Measurements from ENCODE around the gene SGMS1. TPM values are rescaled to one million over a fixed set of nuclear protein-coding genes. Genes with fewer than 3 reads are reported as not detected.
"Not testable (repeated sequence)": the region's sequence is repeated elsewhere in the genome, so short reads cannot be mapped to it uniquely, and the experiment has no call there.

Gene SGMS1
- total RNA-seq, 1 donor from 2014 or later = 27.5 TPM

DNA sequence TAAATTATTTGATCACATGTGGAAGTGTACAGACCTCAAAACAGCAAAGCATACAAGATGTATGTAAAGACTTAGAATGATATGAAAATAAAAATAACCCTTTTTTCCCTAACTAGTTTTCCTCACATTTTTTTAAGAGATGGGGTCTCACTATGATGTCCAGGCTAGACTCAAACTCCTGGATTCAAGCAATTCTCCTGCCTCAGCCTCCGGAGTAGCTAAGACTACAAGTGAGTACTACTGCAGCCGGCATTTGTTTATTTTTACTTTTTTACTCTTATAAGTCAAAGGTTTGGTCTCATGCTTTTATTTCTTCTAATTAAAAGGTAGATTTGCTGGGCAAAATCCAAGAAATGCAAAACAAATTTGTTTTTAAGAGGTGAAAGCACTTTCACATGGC is 248.0 kb downstream of the SGMS1 start:
- Mint-ChIP-seq H3K9me3 (no peaks in the 10 kb centered on the region), H3K36me3 (ENCODE audit: low read depth) (peaks cover 8% of the 10 kb centered on the region), H3K27me3 (no peaks in the 10 kb centered on the region), H3K4me3 (no peak overlapping the region), H3K27ac (no peak overlapping the region), H3K4me1 (peaks cover 15% of the 10 kb centered on the region)
- intact Hi-C loops (cut with micrococcal nuclease) = no loop called here
- ChIA-PET POLR2A (no interaction called here), CTCF (no interaction called here)
- ATAC-seq (ENCODE audit: low read depth) = no peak
- DNase-seq = no peak
- no peak for TF ChIP-seq CTCF (IDR thresholded peaks at IDR 0.05)

DNA sequence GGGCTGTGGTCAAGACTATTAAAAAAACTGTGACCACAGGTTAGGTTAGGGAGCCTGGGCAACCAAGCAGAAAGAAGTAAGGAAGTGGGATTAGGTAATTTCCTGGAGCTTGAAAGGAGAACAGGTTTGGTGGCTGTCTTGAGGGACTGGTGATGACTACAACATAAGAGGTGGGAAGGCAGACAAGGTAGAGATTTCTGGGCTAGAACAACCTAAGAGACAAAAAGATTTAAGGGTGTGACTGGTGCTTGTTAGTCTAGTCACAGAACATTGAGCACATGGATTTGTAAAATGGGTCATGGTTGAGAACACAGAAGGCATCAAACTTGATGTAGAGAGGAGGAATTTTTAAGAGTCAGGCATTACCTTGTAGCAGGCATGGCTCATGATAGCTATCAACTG is 248.7 kb downstream of the SGMS1 start:
- H3K27me3 Mint-ChIP-seq = no peaks in the 10 kb centered on the region
- ChIA-PET POLR2A (no interaction called here), CTCF (no interaction called here)
- no peak overlapping the region for H3K27ac Mint-ChIP-seq
- no peak overlapping the region for H3K4me3 Mint-ChIP-seq
- H3K9me3 Mint-ChIP-seq = no peaks in the 10 kb centered on the region
- peaks cover 8% of the 10 kb centered on the region for H3K36me3 Mint-ChIP-seq (ENCODE audit: low read depth)
- DNase-seq (no peak), ATAC-seq (ENCODE audit: low read depth) (no peak)
- H3K4me1 Mint-ChIP-seq = peaks cover 9% of the 10 kb centered on the region
- intact Hi-C loops (cut with micrococcal nuclease) = no loop called here
- no peak for TF ChIP-seq CTCF (IDR thresholded peaks at IDR 0.05)

GRCh38 chr10:50373821-50374501 is 249.8 kb downstream of the SGMS1 start:
- ATAC-seq (ENCODE audit: low read depth) = no peak
- Mint-ChIP-seq H3K9me3 (no peaks in the 10 kb centered on the region), H3K27ac (no peak overlapping the region), H3K4me1 (peaks cover 3% of the 10 kb centered on the region), H3K4me3 (no peak overlapping the region), H3K27me3 (no peaks in the 10 kb centered on the region), H3K36me3 (ENCODE audit: low read depth) (peaks cover 8% of the 10 kb centered on the region)
- no peak for DNase-seq
- no peak for TF ChIP-seq CTCF (IDR thresholded peaks at IDR 0.05)
- intact Hi-C loops (cut with micrococcal nuclease) = loop anchor here (1.0 kb wide), 1 partner anchor 11 kb away; no protein-coding TSS in a partner anchor
- CTCF ChIA-PET = no interaction called here
- POLR2A ChIA-PET = interaction anchor here (0.6 kb wide), 1 partner anchor 18 kb away, joined by 5 read pairs; no protein-coding TSS in a partner anchor

DNA sequence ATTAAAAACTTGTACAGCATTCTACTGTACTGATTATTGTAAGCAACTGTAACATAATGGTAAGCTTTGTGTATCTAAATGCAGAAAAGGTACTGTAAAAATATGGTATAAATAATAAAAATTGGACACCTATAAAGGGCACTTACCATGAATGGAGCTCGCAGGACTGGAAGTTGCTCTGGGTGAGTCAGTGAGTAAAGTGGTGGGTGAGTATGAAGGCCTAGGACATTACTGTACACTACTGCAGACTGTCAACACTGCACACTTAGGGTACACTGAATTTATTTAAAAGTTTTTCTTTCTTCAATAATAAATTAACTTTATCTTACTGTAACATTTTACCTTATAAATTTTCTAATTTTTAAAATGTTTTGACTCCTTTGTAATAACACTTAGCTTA is 253.8 kb downstream of the SGMS1 start:
- TF ChIP-seq CTCF (IDR thresholded peaks at IDR 0.05) = no peak
- H3K27ac Mint-ChIP-seq = no peak overlapping the region
- intact Hi-C loops (cut with micrococcal nuclease) = loop anchor here (2.0 kb wide), 1 partner anchor 15 kb away; no protein-coding TSS in a partner anchor
- ChIA-PET POLR2A (no interaction called here), CTCF (no interaction called here)
- H3K36me3 Mint-ChIP-seq (ENCODE audit: low read depth) = peaks cover 18% of the 10 kb centered on the region
- ATAC-seq (ENCODE audit: low read depth) (no peak), DNase-seq (no peak)
- H3K4me1 Mint-ChIP-seq = peaks cover 4% of the 10 kb centered on the region
- H3K4me3 Mint-ChIP-seq = no peak overlapping the region
- H3K9me3 Mint-ChIP-seq = peaks cover 6% of the 10 kb centered on the region
- no peaks in the 10 kb centered on the region for H3K27me3 Mint-ChIP-seq

GRCh38 chr10:50367732-50368131 is 256.0 kb downstream of the SGMS1 start:
- DNase-seq (no peak), ATAC-seq (ENCODE audit: low read depth) (no peak)
- intact Hi-C loops (cut with micrococcal nuclease) = loop anchor here (1.0 kb wide), 2 partner anchors 54 to 258 kb away; no protein-coding TSS in a partner anchor
- CTCF ChIA-PET = interaction anchor here (0.9 to 1.7 kb wide), 12 partner anchors 8 to 260 kb away, joined by 3 to 9 read pairs (median 4); no protein-coding TSS in a partner anchor
- Mint-ChIP-seq H3K4me3 (no peak overlapping the region), H3K27ac (no peak overlapping the region), H3K4me1 (peaks cover 24% of the 10 kb centered on the region), H3K9me3 (peaks cover 6% of the 10 kb centered on the region), H3K27me3 (no peaks in the 10 kb centered on the region), H3K36me3 (ENCODE audit: low read depth) (peaks cover 31% of the 10 kb centered on the region)
- no peak for TF ChIP-seq CTCF (IDR thresholded peaks at IDR 0.05)
- POLR2A ChIA-PET = interaction anchor here (1.6 kb wide), 1 partner anchor 9 kb away, joined by 5 read pairs; no protein-coding TSS in a partner anchor

- peaks cover 36% of the 10 kb centered on the region for H3K4me1 Mint-ChIP-seq
- POLR2A ChIA-PET; H3K27me3 Mint-ChIP-seq; DNase-seq; H3K4me3 Mint-ChIP-seq; ATAC-seq (ENCODE audit: low read depth); H3K9me3 Mint-ChIP-seq; H3K27ac Mint-ChIP-seq; intact Hi-C loops (cut with micrococcal nuclease); CTCF ChIA-PET: not testable (repeated sequence)
- peaks cover 36% of the 10 kb centered on the region for H3K36me3 Mint-ChIP-seq (ENCODE audit: low read depth)
Observed at GRCh38 chr10:50366421-50366820, 257.3 kb downstream of the SGMS1 start.

DNA sequence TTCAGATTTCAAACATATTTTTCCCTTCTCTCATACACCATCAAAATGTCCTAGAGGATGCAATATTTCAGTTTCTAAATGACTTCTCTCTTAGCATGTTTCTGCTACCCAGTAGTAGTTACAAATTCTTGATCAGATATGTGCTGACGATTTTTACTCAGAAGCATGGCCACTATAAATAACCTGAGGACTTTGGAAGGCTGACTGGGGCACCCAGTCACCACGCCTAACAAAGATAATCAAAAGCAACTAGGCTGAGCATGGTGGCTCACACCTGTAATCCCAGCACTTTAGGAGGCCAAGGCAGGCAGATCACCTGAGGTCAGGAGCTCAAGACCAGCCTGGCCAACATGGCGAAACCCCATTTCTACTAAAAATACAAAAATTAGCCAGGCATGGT is 259.0 kb downstream of the SGMS1 start:
- CTCF ChIA-PET; DNase-seq; H3K4me3 Mint-ChIP-seq; POLR2A ChIA-PET; H3K27me3 Mint-ChIP-seq; ATAC-seq (ENCODE audit: low read depth): not testable (repeated sequence)
- intact Hi-C loops (cut with micrococcal nuclease) = loop anchor here (5.0 kb wide), 1 partner anchor 143 kb away; no protein-coding TSS in a partner anchor
- peak overlapping the region; percentile 62 for H3K27ac Mint-ChIP-seq
- H3K4me1 Mint-ChIP-seq = peaks cover 49% of the 10 kb centered on the region
- peaks cover 42% of the 10 kb centered on the region for H3K36me3 Mint-ChIP-seq (ENCODE audit: low read depth)
- H3K9me3 Mint-ChIP-seq = peaks cover 12% of the 10 kb centered on the region

Measured in activated B cell treated with CpG ODN at 0.5 μM for 24 hours (primary cell).